ENCODE measurements around the gene TUBGCP3. TPM values are rescaled to one million over a fixed set of nuclear protein-coding genes. Genes with fewer than 3 reads are reported as not detected.

TUBGCP3 gene
- total and polyA plus RNA-seq, 4 donors = 10.9 to 40.2 (median 26.9) TPM

- H3K27ac ChIP-seq (ENCODE audit: low read depth in 1 of 2, low read length in 1 of 2) = no peak overlapping the region
- H3K4me1 ChIP-seq (ENCODE audit: control insufficient read depth in 5 of 5, insufficient read depth in 5 of 5, low read length in 5 of 5) = peaks cover 4 to 12% (median 10%) of the 10 kb centered on the region in 5 donors
- no peak for TF ChIP-seq CTCF (IDR thresholded peaks at IDR 0.05; ENCODE audit: control extremely low read depth, extremely low read depth)
- H3K9me3 ChIP-seq (ENCODE audit: control insufficient read depth in 4 of 4, insufficient read depth in 3 of 4, low read length in 3 of 4) = no peaks in the 10 kb centered on the region
- no peak for ATAC-seq (ENCODE audit: insufficient read depth, low FRiP score)
- no peak overlapping the region for H3K9ac ChIP-seq (ENCODE audit: insufficient read depth in 1 of 2, low read length in 2 of 2)
- no peak for DNase-seq
- H3K4me3 ChIP-seq = no peak overlapping the region
- no peaks in the 10 kb centered on the region for H3K27me3 ChIP-seq (ENCODE audit: control insufficient read depth in 3 of 3, insufficient read depth in 3 of 3, low read length in 2 of 3)
- 61 to 75% methylated on average over 9 of the region's 9 CpGs for WGBS, 2 donors
- H3K36me3 ChIP-seq (ENCODE audit: control insufficient read depth in 4 of 4, insufficient read depth in 4 of 4, low read length in 4 of 4) = no peaks in the 10 kb centered on the region
Observed at GRCh38 chr13:112582263-112582662, 5.7 kb downstream of the TUBGCP3 start.

GRCh38 chr13:112580912-112581311 is 7.0 kb downstream of the TUBGCP3 start:
- ATAC-seq (ENCODE audit: insufficient read depth, low FRiP score) = no peak
- Histone ChIP-seq H3K4me1 (ENCODE audit: control insufficient read depth in 5 of 5, insufficient read depth in 5 of 5, low read length in 5 of 5) (peaks cover 0 to 12% (median 0%) of the 10 kb centered on the region in 5 donors), H3K36me3 (ENCODE audit: control insufficient read depth in 4 of 4, insufficient read depth in 4 of 4, low read length in 4 of 4) (no peaks in the 10 kb centered on the region), H3K4me3 (no peak overlapping the region), H3K9me3 (ENCODE audit: control insufficient read depth in 4 of 4, insufficient read depth in 3 of 4, low read length in 3 of 4) (no peaks in the 10 kb centered on the region), H3K27me3 (ENCODE audit: control insufficient read depth in 3 of 3, insufficient read depth in 3 of 3, low read length in 2 of 3) (no peaks in the 10 kb centered on the region), H3K9ac (ENCODE audit: insufficient read depth in 1 of 2, low read length in 2 of 2) (no peak overlapping the region), H3K27ac (ENCODE audit: low read depth in 1 of 2, low read length in 1 of 2) (no peak overlapping the region)
- no peak for DNase-seq
- WGBS, 2 donors = 79 to 82% methylated on average over 3 of the region's 3 CpGs
- no peak for TF ChIP-seq CTCF (IDR thresholded peaks at IDR 0.05; ENCODE audit: control extremely low read depth, extremely low read depth)

DNA sequence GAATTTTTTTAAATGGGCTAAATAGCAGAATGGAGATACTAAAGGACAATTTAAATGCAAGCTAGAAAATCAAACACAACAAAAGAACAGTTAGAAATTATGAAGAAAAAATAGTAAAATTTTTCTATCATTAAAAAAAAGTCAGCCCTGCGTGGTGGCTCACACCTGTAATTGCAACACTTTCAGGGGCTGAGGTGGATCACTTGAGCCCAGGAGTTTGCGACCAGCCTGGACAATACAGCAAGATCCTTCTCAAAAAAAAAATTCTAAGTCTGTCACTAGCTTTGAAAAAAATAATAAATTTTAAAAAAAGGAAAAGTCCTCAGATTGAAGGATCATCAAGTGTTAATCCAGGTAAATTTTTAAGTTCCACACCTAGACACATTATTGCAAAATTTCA is 7.7 kb downstream of the TUBGCP3 start:
- ATAC-seq (ENCODE audit: insufficient read depth, low FRiP score) (no peak), DNase-seq (no peak)
- no peaks in the 10 kb centered on the region for H3K27me3 ChIP-seq (ENCODE audit: control insufficient read depth in 3 of 3, insufficient read depth in 3 of 3, low read length in 2 of 3)
- H3K9ac ChIP-seq (ENCODE audit: insufficient read depth in 1 of 2, low read length in 2 of 2) = no peak overlapping the region
- peaks cover 0 to 11% (median 3%) of the 10 kb centered on the region in 5 donors for H3K4me1 ChIP-seq (ENCODE audit: control insufficient read depth in 5 of 5, insufficient read depth in 5 of 5, low read length in 5 of 5)
- no peak for TF ChIP-seq CTCF (IDR thresholded peaks at IDR 0.05; ENCODE audit: control extremely low read depth, extremely low read depth)
- H3K36me3 ChIP-seq (ENCODE audit: control insufficient read depth in 4 of 4, insufficient read depth in 4 of 4, low read length in 4 of 4) = no peaks in the 10 kb centered on the region
- H3K4me3 ChIP-seq = no peak overlapping the region
- no peak overlapping the region for H3K27ac ChIP-seq (ENCODE audit: low read depth in 1 of 2, low read length in 1 of 2)
- WGBS, 2 donors = 94 to 96% methylated on average over 2 of the region's 2 CpGs
- no peaks in the 10 kb centered on the region for H3K9me3 ChIP-seq (ENCODE audit: control insufficient read depth in 4 of 4, insufficient read depth in 3 of 4, low read length in 3 of 4)

DNA sequence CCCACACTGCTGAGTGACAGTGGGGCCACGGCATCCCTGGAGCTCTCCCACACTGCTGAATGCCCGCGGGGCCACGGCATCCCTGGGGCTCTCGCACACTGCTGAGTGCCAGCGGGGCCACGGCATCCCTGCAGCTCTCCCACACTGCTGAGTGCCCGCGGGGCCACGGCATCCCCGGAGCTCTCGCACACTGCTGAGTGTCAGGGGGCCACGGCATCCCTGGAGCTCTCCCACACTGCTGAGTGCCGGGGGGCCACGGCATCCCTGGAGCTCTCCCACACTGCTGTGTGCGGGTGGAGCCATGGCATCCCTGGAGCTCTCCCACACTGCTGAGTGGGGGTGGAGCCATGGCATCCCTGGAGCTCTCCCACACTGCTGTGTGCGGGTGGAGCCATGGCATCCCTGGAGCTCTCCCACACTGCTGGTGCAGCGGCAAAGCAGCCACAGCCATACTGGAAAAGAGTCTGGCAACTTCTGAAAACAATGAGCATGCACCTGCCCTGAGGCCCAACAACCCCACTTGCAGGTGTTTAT is 8.6 kb downstream of the TUBGCP3 start:
- Histone ChIP-seq H3K9me3 (ENCODE audit: control insufficient read depth in 4 of 4, insufficient read depth in 3 of 4, low read length in 3 of 4) (no peaks in the 10 kb centered on the region), H3K36me3 (ENCODE audit: control insufficient read depth in 4 of 4, insufficient read depth in 4 of 4, low read length in 4 of 4) (no peaks in the 10 kb centered on the region), H3K27ac (ENCODE audit: low read depth in 1 of 2, low read length in 1 of 2) (no peak overlapping the region), H3K9ac (ENCODE audit: insufficient read depth in 1 of 2, low read length in 2 of 2) (no peak overlapping the region), H3K4me1 (ENCODE audit: control insufficient read depth in 5 of 5, insufficient read depth in 5 of 5, low read length in 5 of 5) (peaks cover 0 to 15% (median 3%) of the 10 kb centered on the region in 5 donors), H3K4me3 (no peak overlapping the region), H3K27me3 (ENCODE audit: control insufficient read depth in 3 of 3, insufficient read depth in 3 of 3, low read length in 2 of 3) (no peaks in the 10 kb centered on the region)
- no peak for TF ChIP-seq CTCF (IDR thresholded peaks at IDR 0.05; ENCODE audit: control extremely low read depth, extremely low read depth)
- ATAC-seq (ENCODE audit: insufficient read depth, low FRiP score) = no peak
- no peak for DNase-seq
- WGBS, 2 donors = 95 to 99% methylated on average over 17 to 18 of the region's 18 CpGs
